Retinal pigment epithelial cell (primary cell): ENCODE measurements around the gene PPIP5K2.

Experiments
- DNase-seq: peaks from one replicate; pipeline ENCODE4 v3.0.0-alpha.2; 2010; ENCODE audit warnings: low read depth
- H3K4me3 ChIP-seq: 2 replicates; pipeline ENCODE4 v1.5.1; 2011; ENCODE audit warnings: mild to moderate bottlenecking, low read length, control low read depth, moderate library complexity
- CTCF ChIP-seq: conservative IDR thresholded peaks from 2 replicates; pipeline ENCODE4 v1.5.1; 2011; ENCODE audit warnings: low read depth, low read length, control low read depth, inconsistent platforms

Gene PPIP5K2

GRCh38 chr5:103224118-103224893 lies 104.2 kb downstream of the PPIP5K2 start:
- H3K4me3 ChIP-seq, result no peak overlapping the region
- peak; percentile 72 for TF ChIP-seq CTCF
- no peak for DNase-seq

- no peak for TF ChIP-seq CTCF
- no peak overlapping the region for H3K4me3 ChIP-seq
- DNase-seq, result no peak
Observed at GRCh38 chr5:103224894-103225246, 104.8 kb downstream of the PPIP5K2 start.

GRCh38 chr5:103228061-103228460 lies 108.0 kb downstream of the PPIP5K2 start:
- no peak overlapping the region for H3K4me3 ChIP-seq
- no peak for TF ChIP-seq CTCF
- no peak for DNase-seq

- DNase-seq, result no peak
- TF ChIP-seq CTCF, result no peak
- H3K4me3 ChIP-seq, result no peak overlapping the region
Observed at GRCh38 chr5:103228588-103228987, 108.5 kb downstream of the PPIP5K2 start.

- no peak for DNase-seq
- TF ChIP-seq CTCF, result peak; percentile 79
- H3K4me3 ChIP-seq, result no peak overlapping the region
Observed at GRCh38 chr5:103232393-103232999, 112.4 kb downstream of the PPIP5K2 start.

GRCh38 chr5:103234239-103234975 lies 114.3 kb downstream of the PPIP5K2 start:
- no peak for TF ChIP-seq CTCF
- H3K4me3 ChIP-seq, result no peak overlapping the region
- no peak for DNase-seq
